HG02938 (cell line): ENCODE data around the gene FRMD4B.
"Not testable (repeated sequence)": the region's sequence is repeated elsewhere in the genome, so short reads cannot be mapped to it uniquely, and the experiment has no call there.

ENCODE experiments used
- ATAC-seq: cut with Tn5 transposase; IDR thresholded peaks from one replicate; pipeline ENCODE4 v1.9.1; 2021; ENCODE audit warnings: mild to moderate bottlenecking, moderate library complexity; ENCODE audit not compliant: unreplicated experiment

FRMD4B gene

GRCh38 chr3:69325151-69325550, 60.7 kb downstream of the FRMD4B start:
- no peak for ATAC-seq

- peak; percentile 58 for ATAC-seq
These were observed 61.4 kb downstream of the FRMD4B start for GRCh38 chr3:69324362-69325025.

GRCh38 chr3:69323941-69324340, 61.9 kb downstream of the FRMD4B start:
- no peak for ATAC-seq

GRCh38 chr3:69322512-69322911, 63.4 kb downstream of the FRMD4B start:
- not testable (repeated sequence) for ATAC-seq

- ATAC-seq = no peak
These were observed 63.8 kb downstream of the FRMD4B start for GRCh38 chr3:69322158-69322509.

GRCh38 chr3:69321301-69322157, 64.4 kb downstream of the FRMD4B start:
- no peak for ATAC-seq

- ATAC-seq = peak; percentile 65
These were observed 65.0 kb downstream of the FRMD4B start for GRCh38 chr3:69320871-69321271.

GRCh38 chr3:69319652-69320051, 66.2 kb downstream of the FRMD4B start:
- ATAC-seq = no peak

GRCh38 chr3:69318410-69318809, 67.5 kb downstream of the FRMD4B start:
- no peak for ATAC-seq

GRCh38 chr3:69313251-69313650, 72.6 kb downstream of the FRMD4B start:
- ATAC-seq = no peak

GRCh38 chr3:69309814-69310213, 76.1 kb downstream of the FRMD4B start:
- no peak for ATAC-seq

GRCh38 chr3:69306239-69307185, 79.4 kb downstream of the FRMD4B start:
- peak; percentile 95 for ATAC-seq

GRCh38 chr3:69305011-69305410, 80.9 kb downstream of the FRMD4B start:
- ATAC-seq = no peak

- ATAC-seq = no peak
These were observed 81.5 kb downstream of the FRMD4B start for GRCh38 chr3:69304396-69304795.

- no peak for ATAC-seq
These were observed 85.6 kb downstream of the FRMD4B start for GRCh38 chr3:69300296-69300695.

GRCh38 chr3:69299344-69299743, 86.5 kb downstream of the FRMD4B start:
- ATAC-seq = no peak

GRCh38 chr3:69297501-69297900, 88.4 kb downstream of the FRMD4B start:
- ATAC-seq = no peak

GRCh38 chr3:69296995-69297394, 88.9 kb downstream of the FRMD4B start:
- no peak for ATAC-seq

GRCh38 chr3:69294014-69294766, 91.7 kb downstream of the FRMD4B start:
- ATAC-seq = peak; percentile 76

GRCh38 chr3:69292959-69293574, 92.8 kb downstream of the FRMD4B start:
- ATAC-seq = no peak
